WTC11 (cell line): ENCODE measurements around the gene RAB32. TPM values are rescaled to one million over a fixed set of nuclear protein-coding genes. Genes with fewer than 3 reads are reported as not detected.
"Not testable (repeated sequence)": the region's sequence is repeated elsewhere in the genome, so short reads cannot be mapped to it uniquely, and the experiment has no call there.

Experiments
- ATAC-seq: fragments of 200-7000 bp; cut with Tn5 transposase; 2 replicates; pipeline ENCODE4 v1.10.0; 2021; ENCODE audit warnings: mild to moderate bottlenecking, moderate library complexity
- CTCF ChIA-PET: fragments of 300-600 bp; sonication (Branson Sonifier 250); formaldehyde crosslinking; loops from one replicate; lab custom pipeline; 2021; ENCODE audit warnings: antibody characterized with exemption; lab: Charles Lee
- POLR2A ChIA-PET: fragments of 350-600 bp; sonication (Branson Sonifier 250); formaldehyde crosslinking; loops from one replicate; lab custom pipeline; 2021; ENCODE audit warnings: antibody characterized with exemption; lab: Charles Lee
- DNase-seq: peaks from one replicate; pipeline ENCODE4 v3.0.0; 2021; ENCODE audit warnings: low spot score
- H3K27ac Mint-ChIP-seq: 2 replicates; pipeline ENCODE4 v1.8.0; 2021; ENCODE audit warnings: mixed read lengths
- H3K27me3 Mint-ChIP-seq: 2 replicates; pipeline ENCODE4 v1.8.0; 2021; ENCODE audit warnings: low read depth, mild to moderate bottlenecking, moderate library complexity, mixed read lengths
- H3K36me3 Mint-ChIP-seq: 2 replicates; pipeline ENCODE4 v1.8.0; 2021; ENCODE audit warnings: mixed read lengths
- H3K4me1 Mint-ChIP-seq: 2 replicates; pipeline ENCODE4 v1.8.0; 2022; ENCODE audit warnings: mixed read lengths
- H3K4me3 Mint-ChIP-seq: 2 replicates; pipeline ENCODE4 v1.8.0; 2021; ENCODE audit warnings: mild to moderate bottlenecking, moderate library complexity, mixed read lengths
- H3K9me3 Mint-ChIP-seq: 2 replicates; pipeline ENCODE4 v1.8.0; 2021; ENCODE audit warnings: mixed read lengths
- AR ChIP-seq: fragments of 250-450 bp; sonication (Bioruptor Pico); IDR thresholded peaks from 2 replicates; pipeline ENCODE4 v1.9.0; 2021; ENCODE audit warnings: mild to moderate bottlenecking
- ATF2 ChIP-seq: sonication (generic); formaldehyde crosslinking; IDR thresholded peaks from 2 replicates; pipeline ENCODE4 v1.8.1; 2022; ENCODE audit warnings: low read depth, missing genetic modification reagents, borderline replicate concordance
- CREB1 ChIP-seq: sonication (generic); formaldehyde crosslinking; IDR thresholded peaks from 2 replicates; pipeline ENCODE4 v1.8.0; 2023; ENCODE audit warnings: mild to moderate bottlenecking, missing genetic modification reagents
- FOXP1 ChIP-seq: sonication (generic); formaldehyde crosslinking; IDR thresholded peaks from 2 replicates; pipeline ENCODE4 v1.8.0; 2022; ENCODE audit warnings: missing genetic modification reagents, mild to moderate bottlenecking, moderate library complexity, borderline replicate concordance
- NFATC4 ChIP-seq: fragments of 250-450 bp; sonication (Bioruptor Pico); IDR thresholded peaks from 2 replicates; pipeline ENCODE4 v1.9.0; 2021; ENCODE audit warnings: mild to moderate bottlenecking
- NR3C1 ChIP-seq: sonication (generic); formaldehyde crosslinking; conservative IDR thresholded peaks from 2 replicates; pipeline ENCODE4 v1.8.1; 2023; ENCODE audit warnings: low read depth, mild to moderate bottlenecking, missing genetic modification reagents
- OVOL2 ChIP-seq: fragments of 250-450 bp; sonication (Bioruptor Pico); IDR thresholded peaks from 2 replicates; pipeline ENCODE4 v1.9.0; 2021; ENCODE audit warnings: mild to moderate bottlenecking, borderline replicate concordance
- PREB ChIP-seq: sonication (generic); formaldehyde crosslinking; IDR thresholded peaks from 2 replicates; pipeline ENCODE4 v1.8.1; 2022; ENCODE audit warnings: mild to moderate bottlenecking, missing genetic modification reagents, moderate library complexity, borderline replicate concordance
- RORB ChIP-seq: fragments of 250-450 bp; sonication (Bioruptor Pico); IDR thresholded peaks from 2 replicates; pipeline ENCODE4 v1.9.0; 2021; ENCODE audit warnings: mild to moderate bottlenecking
- SMAD3 ChIP-seq: sonication (generic); formaldehyde crosslinking; IDR thresholded peaks from 2 replicates; pipeline ENCODE4 v1.8.0; 2022; ENCODE audit warnings: missing genetic modification reagents, mild to moderate bottlenecking, borderline replicate concordance
- SP1 ChIP-seq: sonication (generic); formaldehyde crosslinking; conservative IDR thresholded peaks from 2 replicates; pipeline ENCODE4 v1.8.1; 2022; ENCODE audit warnings: missing genetic modification reagents
- TEAD1 ChIP-seq: sonication (generic); formaldehyde crosslinking; IDR thresholded peaks from 2 replicates; pipeline ENCODE4 v1.8.0; 2022; ENCODE audit warnings: mild to moderate bottlenecking, missing genetic modification reagents
- TEAD4 ChIP-seq: sonication (generic); formaldehyde crosslinking; IDR thresholded peaks from 2 replicates; pipeline ENCODE4 v1.8.0; 2022; ENCODE audit warnings: mild to moderate bottlenecking, missing genetic modification reagents
- ZBTB21 ChIP-seq: sonication (generic); formaldehyde crosslinking; IDR thresholded peaks from 2 replicates; pipeline ENCODE4 v1.8.1; 2023; ENCODE audit warnings: mild to moderate bottlenecking, missing genetic modification reagents, borderline replicate concordance
- ZNF121 ChIP-seq: sonication (generic); formaldehyde crosslinking; IDR thresholded peaks from 2 replicates; pipeline ENCODE4 v1.8.0; 2023; ENCODE audit warnings: missing genetic modification reagents
- ZNF281 ChIP-seq: sonication (generic); formaldehyde crosslinking; IDR thresholded peaks from 2 replicates; pipeline ENCODE4 v1.8.0; 2023; ENCODE audit warnings: mild to moderate bottlenecking, missing genetic modification reagents
- ZNF425 ChIP-seq: fragments of 250-450 bp; sonication (Bioruptor Pico); conservative IDR thresholded peaks from 2 replicates; pipeline ENCODE4 v1.9.0; 2021; ENCODE audit warnings: mild to moderate bottlenecking
- total RNA-seq: library from RNA; stranded (reverse); gene quantifications from 3 replicates; pipeline ENCODE4 v1.2.3, GENCODE V29; 2021

Gene RAB32
- total RNA-seq, 1 experiment from 2014 or later = 3.9 TPM

GRCh38 chr6:146560607-146561006 lies 17.0 kb downstream of the RAB32 start:
- DNase-seq (no peak), ATAC-seq (no peak)
- no peak overlapping the region for H3K4me3 Mint-ChIP-seq
- ChIA-PET CTCF (no interaction called here), POLR2A (no interaction called here)
- TF ChIP-seq PREB (CRISPR knock-in tag) (no peak), OVOL2 (CRISPR knock-in tag) (no peak), ZNF425 (CRISPR knock-in tag) (no peak), CREB1 (CRISPR knock-in tag) (no peak), FOXP1 (CRISPR knock-in tag) (no peak), TEAD1 (CRISPR knock-in tag) (no peak), ZNF121 (CRISPR knock-in tag) (no peak), ZBTB21 (CRISPR knock-in tag) (no peak), TEAD4 (no peak)
- no peaks in the 10 kb centered on the region for H3K9me3 Mint-ChIP-seq
- H3K4me1 Mint-ChIP-seq = peaks cover 8% of the 10 kb centered on the region
- H3K36me3 Mint-ChIP-seq = no peaks in the 10 kb centered on the region
- H3K27me3 Mint-ChIP-seq = no peaks in the 10 kb centered on the region
- H3K27ac Mint-ChIP-seq = no peak overlapping the region

GRCh38 chr6:146566661-146567060 lies 23.0 kb downstream of the RAB32 start:
- H3K4me3 Mint-ChIP-seq, CTCF ChIA-PET, POLR2A ChIA-PET, H3K27ac Mint-ChIP-seq, H3K4me1 Mint-ChIP-seq, H3K27me3 Mint-ChIP-seq, ATAC-seq, H3K9me3 Mint-ChIP-seq, DNase-seq, H3K36me3 Mint-ChIP-seq: not testable (repeated sequence)

GRCh38 chr6:146568619-146569018 lies 25.0 kb downstream of the RAB32 start:
- H3K4me1 Mint-ChIP-seq, H3K9me3 Mint-ChIP-seq, H3K27me3 Mint-ChIP-seq, H3K36me3 Mint-ChIP-seq, H3K27ac Mint-ChIP-seq, DNase-seq, ATAC-seq, POLR2A ChIA-PET, CTCF ChIA-PET, H3K4me3 Mint-ChIP-seq: not testable (repeated sequence)

- Mint-ChIP-seq H3K36me3 (no peaks in the 10 kb centered on the region), H3K9me3 (peaks cover 6% of the 10 kb centered on the region; the same call in 1 of the 2 replicates), H3K4me3 (no peak overlapping the region), H3K27me3 (no peaks in the 10 kb centered on the region), H3K27ac (no peak overlapping the region), H3K4me1 (no peaks in the 10 kb centered on the region)
- POLR2A ChIA-PET = no interaction called here
- CTCF ChIA-PET = no interaction called here
- ATAC-seq = no peak
- DNase-seq = no peak
- TF ChIP-seq NFATC4 (CRISPR knock-in tag) = no peak
- no peak for TF ChIP-seq SP1
- no peak for TF ChIP-seq RORB (CRISPR knock-in tag)
- no peak for TF ChIP-seq ZNF281
- no peak for TF ChIP-seq ATF2 (CRISPR knock-in tag)
- no peak for TF ChIP-seq NR3C1 (CRISPR knock-in tag)
- TF ChIP-seq ZBTB21 (CRISPR knock-in tag) = no peak
- no peak for TF ChIP-seq AR (CRISPR knock-in tag)
- TF ChIP-seq SMAD3 (CRISPR knock-in tag) = no peak
Measured at GRCh38 chr6:146574211-146574610, 30.6 kb downstream of the RAB32 start.
